GM10847 (cell line): ENCODE measurements around the gene UBE3D.

Source experiments
- POLR2A ChIP-seq: IDR thresholded peaks from 2 replicates; pipeline ENCODE4 v1.6.1; 2011; ENCODE audit not compliant: insufficient read length; ENCODE audit errors: extremely low read depth

UBE3D gene, protein sequence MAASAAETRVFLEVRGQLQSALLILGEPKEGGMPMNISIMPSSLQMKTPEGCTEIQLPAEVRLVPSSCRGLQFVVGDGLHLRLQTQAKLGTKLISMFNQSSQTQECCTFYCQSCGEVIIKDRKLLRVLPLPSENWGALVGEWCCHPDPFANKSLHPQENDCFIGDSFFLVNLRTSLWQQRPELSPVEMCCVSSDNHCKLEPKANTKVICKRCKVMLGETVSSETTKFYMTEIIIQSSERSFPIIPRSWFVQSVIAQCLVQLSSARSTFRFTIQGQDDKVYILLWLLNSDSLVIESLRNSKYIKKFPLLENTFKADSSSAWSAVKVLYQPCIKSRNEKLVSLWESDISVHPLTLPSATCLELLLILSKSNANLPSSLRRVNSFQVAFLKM

DNA sequence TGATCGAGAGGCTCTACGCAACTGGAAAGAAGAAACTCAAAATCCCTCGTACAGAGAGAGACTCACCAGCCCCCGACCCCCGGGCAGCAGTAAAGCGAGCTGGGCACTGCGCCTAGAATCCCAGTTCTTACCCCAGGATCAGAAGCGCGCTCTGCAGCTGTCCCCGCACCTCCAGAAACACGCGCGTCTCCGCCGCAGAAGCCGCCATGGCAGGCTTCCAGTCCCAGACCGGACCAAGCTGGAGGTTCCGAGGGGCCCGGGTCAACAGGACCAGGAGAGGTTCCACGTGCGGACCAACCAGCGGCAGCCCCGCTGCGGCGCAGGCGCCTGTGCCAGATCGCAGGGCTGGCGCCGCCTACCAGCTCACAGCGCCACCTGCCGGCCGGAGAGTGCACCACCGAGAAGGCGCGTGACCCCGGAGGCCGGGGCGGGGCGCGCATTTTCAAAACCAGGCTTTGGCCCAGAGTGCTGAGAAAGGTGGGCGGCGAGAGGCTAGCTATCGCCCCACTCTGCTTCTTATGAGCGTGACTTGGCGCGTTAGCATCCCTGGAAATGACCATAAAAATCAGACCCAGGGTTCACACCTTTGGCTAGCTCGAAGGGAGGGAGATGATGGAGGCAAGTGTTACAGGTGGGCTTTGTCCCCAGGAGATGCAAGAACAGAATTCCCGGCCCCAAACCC is at the start of gene UBE3D:
TSS of gene UBE3D (minus strand) at position 331 of the 682 bp plus-strand sequence. CDS start at position 208, 123 bp downstream.
- peak; percentile 66 for TF ChIP-seq POLR2A

DNA sequence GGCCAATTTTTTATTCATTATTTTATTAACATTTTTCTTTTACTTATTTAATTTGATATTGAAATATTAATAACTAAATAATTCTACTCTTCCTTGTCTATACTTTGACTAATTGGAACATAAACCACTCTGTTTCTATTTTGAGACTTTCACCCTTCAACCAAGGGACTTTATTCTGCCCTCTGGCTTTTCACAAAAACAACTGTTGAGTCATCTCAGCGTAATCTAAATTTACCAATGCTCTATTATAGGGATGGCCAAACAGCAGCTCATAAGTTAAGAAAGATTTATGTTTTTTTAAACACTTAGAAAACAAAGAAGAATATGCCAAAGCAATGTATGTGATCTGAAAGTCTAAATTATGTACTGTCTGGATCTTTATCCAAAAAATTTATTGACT is 48.5 kb upstream of the UBE3D start:
- no peak for TF ChIP-seq POLR2A

DNA sequence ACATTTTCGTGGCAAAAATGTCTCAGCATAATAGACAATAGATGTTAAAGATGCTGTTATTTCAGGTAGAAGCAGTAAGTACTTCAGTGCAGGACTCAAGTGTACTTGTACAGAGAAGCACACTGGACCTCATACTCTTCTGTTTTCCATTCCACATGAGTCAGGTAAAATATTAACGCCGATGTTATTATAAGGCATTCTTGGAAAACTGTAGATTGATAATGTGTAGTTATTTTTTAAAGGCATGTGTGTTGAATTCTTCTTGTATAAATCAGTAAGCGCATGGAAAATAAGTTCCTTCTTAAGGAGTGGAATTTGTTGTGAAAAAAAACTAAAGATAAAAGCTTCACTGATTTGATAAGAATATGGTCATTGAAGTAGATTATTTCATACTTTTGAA is 47.6 kb upstream of the UBE3D start:
- no peak for TF ChIP-seq POLR2A

DNA sequence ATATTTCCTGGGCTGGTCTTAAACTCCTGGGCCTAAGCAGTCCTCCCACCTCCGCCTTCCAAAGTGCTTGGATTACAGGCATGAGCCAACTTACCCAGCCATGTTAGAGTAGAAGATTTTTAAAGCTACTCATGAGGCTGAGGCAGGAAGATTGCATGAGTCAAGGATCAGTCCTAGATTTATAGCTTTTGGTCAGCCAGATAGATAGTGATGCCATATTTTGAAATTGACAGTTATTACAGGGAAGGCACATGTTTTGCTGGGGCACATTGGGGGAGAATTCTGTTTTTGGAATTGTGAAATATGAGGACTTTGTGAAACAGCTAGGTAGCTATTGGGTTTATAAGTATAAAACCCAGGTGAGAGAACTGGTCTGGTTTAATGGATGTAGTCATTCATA is 42.7 kb upstream of the UBE3D start:
- TF ChIP-seq POLR2A: no peak

DNA sequence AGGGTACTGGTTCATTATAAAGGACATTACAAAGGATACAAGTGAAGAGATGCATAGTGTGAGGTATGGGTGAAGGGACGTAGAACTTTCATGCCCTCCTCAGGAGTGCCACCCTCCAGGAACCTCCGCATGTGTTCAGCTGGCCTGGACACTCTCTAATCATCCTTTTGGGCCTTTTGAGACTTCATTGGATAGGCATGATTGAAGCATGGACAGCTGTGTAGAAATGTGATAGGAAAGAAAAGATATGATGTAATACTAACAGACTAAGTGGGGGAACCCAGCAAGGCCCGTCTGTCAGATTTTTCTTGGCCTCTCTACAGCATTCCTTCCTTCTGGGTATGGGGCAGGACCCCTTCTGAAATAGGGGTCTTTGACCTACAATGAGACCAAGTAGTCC is 32.9 kb upstream of the UBE3D start:
- TF ChIP-seq POLR2A: no peak

DNA sequence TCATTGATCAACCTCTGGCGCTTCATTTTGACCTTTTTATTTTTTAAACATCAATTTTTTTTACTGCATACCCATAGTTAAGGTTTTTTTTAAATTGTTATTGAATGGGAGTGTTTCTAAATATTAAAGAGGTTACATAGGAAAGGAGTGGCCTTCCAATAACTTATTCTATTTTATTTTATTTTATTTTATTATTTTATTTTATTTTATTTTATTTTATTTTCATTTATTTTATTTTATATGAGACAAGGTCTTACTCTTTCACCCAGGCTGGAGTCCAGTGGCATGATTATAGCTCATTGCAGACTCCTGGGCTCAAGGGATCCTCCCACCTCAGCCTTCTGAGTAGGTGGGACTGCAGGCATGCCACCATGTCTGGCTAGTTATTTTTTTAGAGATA is 32.0 kb upstream of the UBE3D start:
- TF ChIP-seq POLR2A: no peak

DNA sequence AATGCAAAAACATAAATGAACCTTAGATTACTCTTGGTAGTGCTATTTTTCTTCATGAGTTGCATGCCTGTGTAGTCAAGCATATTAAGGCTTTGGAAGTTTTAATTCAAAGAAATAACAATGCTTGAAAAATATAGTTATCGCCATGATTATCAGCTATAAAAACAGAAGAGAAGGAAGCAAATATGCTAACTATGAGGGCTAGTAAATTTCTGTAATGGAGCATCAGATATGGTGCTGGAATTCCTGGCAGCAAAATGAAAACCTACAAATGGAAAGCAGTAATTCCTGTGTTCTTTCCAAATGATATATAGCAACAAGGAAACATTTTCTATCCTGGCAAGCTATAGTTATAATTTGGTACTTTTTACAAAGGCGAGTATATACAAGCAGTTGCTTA is 31.6 kb upstream of the UBE3D start:
- TF ChIP-seq POLR2A: no peak

DNA sequence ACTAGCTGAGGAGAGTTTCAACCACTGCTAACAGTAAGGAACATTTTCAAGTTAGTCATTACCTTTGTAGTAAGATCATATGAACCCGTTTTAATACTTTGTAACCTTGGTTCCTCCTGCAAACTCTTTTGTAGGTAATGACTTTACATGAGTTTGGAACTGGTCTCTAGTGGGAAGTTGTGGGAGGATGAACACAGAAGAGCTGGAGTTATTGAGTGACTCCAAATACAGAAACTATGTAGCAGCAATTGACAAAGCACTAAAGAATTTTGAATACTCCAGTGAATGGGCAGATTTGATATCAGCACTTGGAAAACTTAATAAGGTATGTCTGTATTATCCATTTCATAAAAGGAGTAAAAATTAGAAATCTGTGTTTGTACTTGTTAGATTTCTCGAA is 31.1 kb upstream of the UBE3D start:
- TF ChIP-seq POLR2A: no peak

DNA sequence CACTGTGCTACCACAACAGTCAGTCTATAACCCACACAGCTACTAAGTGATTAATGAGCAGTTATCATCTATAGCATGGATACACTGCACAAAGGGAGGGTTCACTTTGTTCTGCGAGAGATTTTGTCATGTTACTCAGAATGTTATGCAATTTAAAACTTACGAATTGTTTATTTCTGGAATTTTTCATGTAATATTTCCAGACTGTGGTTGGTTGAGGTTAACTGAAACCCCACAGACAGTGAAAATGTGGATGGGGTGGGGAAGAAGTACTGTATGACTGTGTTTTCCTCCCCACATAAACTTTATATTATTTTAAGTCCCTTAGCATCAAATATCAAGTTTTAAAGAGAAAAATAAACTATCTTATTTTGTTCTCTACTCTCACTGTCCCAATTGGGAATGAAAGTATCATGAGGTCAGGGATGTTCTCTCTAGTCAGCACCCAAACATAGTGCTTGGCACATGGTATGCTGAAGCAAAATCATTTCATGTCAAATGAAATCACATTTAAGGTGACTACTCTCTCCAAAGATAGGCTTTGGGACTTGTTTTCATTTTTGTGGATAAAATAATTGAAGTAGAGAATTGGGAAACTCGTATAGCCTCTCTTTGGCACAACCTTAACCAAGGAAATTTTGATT is 27.2 kb upstream of the UBE3D start:
- TF ChIP-seq POLR2A: no peak

DNA sequence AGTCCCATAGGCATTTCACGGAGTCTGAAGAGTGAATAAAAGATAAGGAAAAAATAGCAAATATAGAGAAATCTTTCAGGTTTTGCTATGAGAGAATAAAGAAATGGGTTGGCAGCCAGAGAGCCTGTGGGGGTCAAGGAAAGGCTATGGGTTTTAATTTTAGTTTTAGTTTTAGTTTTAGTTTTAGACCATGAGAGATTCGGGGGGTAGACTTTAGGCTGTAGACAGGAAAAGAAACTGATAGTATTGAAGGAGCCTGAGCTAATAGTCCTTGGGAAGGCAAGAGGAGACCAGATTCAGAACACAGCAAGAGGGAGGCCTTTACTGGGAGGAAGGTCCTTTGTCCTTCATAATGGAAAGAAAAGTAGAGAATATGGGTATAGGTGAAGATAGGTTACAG is 21.1 kb upstream of the UBE3D start:
- no peak for TF ChIP-seq POLR2A

DNA sequence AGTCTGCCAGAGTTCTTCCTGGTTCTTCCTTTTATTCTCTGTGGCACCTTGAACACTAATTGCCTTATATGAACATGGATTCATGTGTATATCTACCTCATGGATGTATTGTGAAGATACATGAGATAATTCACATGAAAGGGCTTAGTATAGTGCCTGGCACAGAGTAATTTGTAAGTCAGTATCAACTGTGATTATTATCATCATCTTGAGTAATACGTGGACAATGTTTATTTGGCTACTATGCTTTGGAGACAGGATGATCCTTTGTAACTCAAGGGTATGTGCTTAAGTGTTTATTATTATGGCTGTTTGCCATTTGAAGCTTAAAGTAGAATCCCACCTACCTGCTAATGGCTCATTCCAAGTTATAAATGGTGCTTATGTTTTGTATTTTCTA is 17.8 kb upstream of the UBE3D start:
- no peak for TF ChIP-seq POLR2A

DNA sequence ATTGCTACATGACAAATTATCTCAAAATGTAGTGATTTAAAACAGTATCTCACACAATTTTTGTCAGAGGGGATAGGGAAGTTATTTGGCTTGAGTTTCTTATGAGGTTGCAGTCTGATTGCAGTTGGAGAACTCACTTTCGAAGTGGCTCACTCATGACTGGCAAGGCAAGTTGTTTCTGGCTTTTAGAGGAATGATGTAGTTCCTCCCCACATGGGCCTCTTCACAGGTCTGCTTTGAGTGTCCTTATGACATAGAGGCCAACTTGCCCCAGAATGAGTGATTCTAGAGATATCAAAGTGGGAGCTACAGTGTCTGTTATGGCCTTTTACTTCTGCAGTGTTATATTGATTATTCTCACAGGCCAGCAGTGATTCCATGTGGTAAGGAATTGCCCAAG is 8.0 kb upstream of the UBE3D start:
- TF ChIP-seq POLR2A: no peak

DNA sequence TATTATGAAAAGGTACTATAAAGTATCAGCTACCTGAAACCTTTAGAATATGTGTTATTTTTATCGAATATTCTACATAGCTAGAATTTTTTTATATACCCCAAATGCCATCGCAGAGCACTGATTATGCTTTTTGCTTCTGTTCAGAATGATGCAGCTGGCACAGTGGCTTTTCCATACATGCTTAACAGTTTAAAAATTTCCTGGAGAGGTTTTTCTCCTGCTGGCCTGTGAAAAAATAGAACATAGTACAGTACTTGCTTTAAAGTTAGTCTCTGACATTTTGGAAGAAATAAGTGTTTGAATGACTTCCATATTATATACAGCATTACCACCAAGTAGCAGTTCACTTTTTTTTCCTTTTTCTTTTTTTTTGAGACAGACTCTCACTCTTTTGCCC is 7.1 kb upstream of the UBE3D start:
- no peak for TF ChIP-seq POLR2A

DNA sequence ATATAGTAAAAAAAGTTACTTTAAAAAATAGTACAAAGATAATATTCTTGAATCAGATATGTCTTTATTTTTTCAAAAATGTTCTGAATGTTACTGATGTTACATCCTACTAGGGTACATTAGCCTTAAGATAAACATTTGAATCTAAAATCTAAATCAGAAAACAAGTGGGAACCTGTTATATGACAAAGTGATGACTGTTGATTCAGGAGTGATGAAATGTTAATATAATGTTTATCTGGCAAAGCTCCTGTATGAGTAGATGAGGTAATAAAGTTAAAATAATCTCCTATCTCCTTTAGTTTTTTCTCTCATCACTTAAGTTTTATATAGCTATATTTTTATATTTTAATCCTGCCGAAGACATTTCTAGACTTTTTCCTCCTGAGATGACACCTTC is 6.1 kb upstream of the UBE3D start:
- TF ChIP-seq POLR2A: no peak

DNA sequence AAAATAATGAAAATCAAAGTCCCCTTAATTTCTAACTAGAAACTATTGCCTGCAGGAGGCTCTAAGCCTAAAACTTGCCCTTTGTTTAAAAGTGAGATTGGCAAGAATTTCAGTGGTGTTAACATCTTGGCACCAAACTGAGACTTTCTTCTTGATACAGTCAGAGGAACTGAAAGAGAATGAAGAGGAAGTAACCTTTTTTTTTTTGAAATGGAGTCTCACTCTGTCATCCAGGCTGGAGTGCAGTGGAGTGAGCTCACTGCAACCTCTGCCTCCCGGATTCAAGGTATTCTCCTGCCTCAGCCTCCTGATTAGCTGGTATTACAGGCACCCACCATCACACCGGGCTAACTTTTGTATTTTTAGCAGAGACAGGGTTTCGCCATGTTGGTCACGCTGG is 5.4 kb upstream of the UBE3D start:
- TF ChIP-seq POLR2A: no peak

DNA sequence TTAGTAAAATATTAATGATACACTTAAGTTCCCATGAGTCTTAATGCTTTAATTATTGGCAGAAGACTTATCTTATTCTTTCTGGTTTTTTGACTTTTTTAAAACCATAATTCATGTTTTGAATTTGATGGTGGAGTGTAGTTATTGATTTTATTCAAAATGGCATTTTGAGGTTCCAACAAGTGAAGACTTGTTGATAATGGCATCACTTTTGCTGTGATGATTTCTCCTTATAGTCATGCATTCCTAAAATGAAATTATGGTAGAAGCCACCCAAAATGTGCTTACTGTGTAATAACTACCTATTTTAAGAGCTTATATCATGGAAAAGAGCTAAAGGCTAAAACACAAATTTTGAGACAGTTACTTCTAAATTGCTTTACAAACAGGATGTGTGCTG is 4.0 kb upstream of the UBE3D start:
- TF ChIP-seq POLR2A: no peak
